NCI-H345 treated with DMSO at 0.1 percent for 48 hours (cell line): ENCODE measurements around the gene COPB2.

Source experiments
- DNase-seq: peaks from one replicate; lab custom pipeline; 2025; ENCODE audit not compliant: unreplicated experiment; lab: John Stamatoyannopoulos, UW

COPB2 gene

DNA sequence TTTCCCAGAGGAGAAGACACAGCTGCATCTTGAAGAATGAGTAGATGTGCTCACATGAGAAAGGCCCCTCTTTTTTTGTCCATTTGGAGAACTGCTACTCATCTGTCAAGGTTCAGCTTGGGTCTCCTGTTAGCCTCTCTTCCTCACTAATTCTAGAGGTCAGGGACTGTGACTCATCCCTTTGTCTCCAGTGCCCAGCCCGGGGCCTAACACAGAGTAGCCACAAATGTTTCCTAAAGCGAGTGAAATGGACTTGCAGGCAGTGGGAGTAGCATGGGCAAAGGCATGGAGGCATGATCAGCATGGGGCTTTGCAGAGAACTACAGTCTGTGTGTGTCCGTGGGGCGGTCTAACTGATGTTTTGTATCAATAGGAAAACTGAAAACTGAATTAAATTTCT is 79.6 kb downstream of the COPB2 start:
- DNase-seq = no peak

DNA sequence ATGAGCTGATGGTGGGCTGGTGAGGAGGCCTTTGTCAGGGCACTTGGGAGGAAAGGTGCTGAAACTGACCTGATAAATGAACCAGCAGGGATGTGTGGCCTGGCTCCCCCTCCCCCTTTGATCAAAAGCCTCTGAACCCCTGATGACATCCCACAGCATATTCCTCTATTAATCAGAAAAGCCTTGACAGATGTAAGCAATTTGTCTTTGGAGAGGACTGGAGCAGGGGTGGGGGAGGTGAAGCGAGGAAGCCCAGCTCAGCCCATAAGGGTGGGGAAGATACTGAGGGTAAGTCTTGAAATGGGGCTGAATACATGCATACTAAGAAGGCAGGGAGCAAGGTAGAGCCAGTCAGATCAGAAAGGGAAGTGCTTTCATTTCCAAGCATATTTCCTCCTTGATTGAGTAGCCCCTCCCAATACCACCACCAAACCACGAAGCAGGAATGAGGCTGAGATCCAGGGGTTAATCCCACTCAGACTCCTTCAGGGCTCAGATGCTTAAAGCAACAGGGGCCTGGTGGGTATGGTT is 80.3 kb downstream of the COPB2 start:
- DNase-seq = no peak

DNA sequence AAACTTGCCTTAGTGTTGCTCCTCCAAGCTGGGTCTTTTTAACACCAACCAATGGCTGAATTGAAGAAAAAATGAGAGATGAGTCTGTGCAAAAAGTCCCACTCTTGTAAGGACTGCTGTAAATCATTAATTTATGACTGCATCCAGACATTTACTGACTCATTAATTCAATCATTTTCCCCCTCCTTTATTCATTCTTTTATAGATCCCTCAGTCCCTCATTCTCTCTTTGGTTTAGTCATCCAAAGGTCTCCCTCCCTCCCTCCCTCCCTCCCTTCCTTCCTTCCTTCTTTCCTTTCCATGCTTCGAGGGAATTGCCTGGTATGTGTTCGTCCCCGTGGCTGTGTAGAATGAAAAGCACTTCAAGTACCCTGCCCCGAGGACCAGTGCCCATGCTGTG is 80.9 kb downstream of the COPB2 start:
- no peak for DNase-seq

DNA sequence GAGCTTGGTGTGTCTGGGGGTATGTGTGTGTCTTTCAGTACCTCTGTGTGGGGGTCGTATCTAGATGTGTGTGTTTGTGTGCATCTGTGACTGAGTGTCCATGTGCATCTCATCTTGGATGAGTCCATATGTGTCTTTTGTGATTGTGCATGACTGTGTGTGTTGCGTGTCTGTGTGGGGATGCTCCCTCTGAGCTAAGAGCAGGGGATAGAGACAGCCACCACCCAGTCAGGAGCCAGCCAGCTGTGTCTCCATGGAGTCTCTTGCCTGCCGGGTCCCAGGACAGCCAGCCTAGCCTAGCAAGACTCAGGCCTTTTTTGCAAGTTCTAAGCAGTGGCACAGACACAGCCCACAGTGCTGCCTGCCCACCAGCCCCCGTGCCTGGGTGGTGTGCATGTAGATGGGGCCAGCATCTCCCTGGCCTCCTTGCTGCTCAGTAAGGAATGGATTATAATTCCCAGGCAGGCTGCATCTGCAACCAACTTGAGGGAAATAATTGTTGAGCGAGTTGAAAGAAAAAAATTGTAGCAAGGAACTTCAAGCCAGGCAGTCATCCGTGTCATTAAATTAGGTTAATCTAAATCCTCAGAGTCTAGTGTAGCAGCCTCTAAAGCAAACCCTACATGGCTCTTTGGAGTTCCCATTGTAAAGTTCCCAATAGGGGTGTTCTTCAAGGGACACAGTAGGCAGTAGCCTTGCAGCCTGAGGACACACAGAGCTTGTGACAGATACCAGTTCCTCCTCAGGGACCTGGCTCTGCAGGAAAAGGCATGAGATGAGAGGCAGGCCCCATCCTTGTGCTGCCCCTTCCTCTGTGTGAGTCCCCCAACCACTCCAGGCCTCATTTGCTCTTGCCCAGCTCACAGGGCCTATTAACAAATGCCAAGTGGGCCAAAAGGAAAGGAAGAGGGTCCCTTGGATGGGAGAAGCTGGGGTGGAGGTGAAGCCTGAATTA is 81.6 kb downstream of the COPB2 start:
- DNase-seq = no peak
